Upper lobe of left lung (tissue), 6 donors: ENCODE measurements around the gene SCN10A. TPM values are rescaled to one million over a fixed set of nuclear protein-coding genes. Genes with fewer than 3 reads are reported as not detected.

ENCODE experiments used
- ATAC-seq, 2 donors: fragments of 200-7000 bp; cut with Tn5 transposase; one replicate each; pipeline ENCODE4 v1.9.1; 2022; ENCODE audit warnings: mild to moderate bottlenecking in 2 of 2, moderate library complexity in 2 of 2; ENCODE audit not compliant: low FRiP score in 2 of 2
- DNase-seq, 2 donors: peaks; one replicate each; pipeline ENCODE4 v3.0.0-alpha.2; 2019 to 2020
- H3K27ac ChIP-seq, 4 donors: fragments of 200-600 bp; sonication (generic); one replicate each; pipeline ENCODE4 v1.5.1; 2016 to 2019
- H3K27me3 ChIP-seq, 4 donors: fragments of 200-600 bp; sonication (generic); one replicate each; pipeline ENCODE4 v1.5.1; 2017 to 2019
- H3K36me3 ChIP-seq, 4 donors: fragments of 200-600 bp; sonication (generic); one replicate each; pipeline ENCODE4 v1.5.1; 2016 to 2019
- H3K4me1 ChIP-seq, 4 donors: fragments of 200-600 bp; sonication (generic); one replicate each; pipeline ENCODE4 v1.5.1; 2018 to 2019
- H3K4me3 ChIP-seq, 4 donors: fragments of 200-600 bp; sonication (generic); one replicate each; pipeline ENCODE4 v1.5.1; 2017 to 2019; ENCODE audit warnings: mild to moderate bottlenecking in 2 of 4, moderate library complexity in 1 of 4
- H3K9me3 ChIP-seq, 4 donors: fragments of 200-600 bp; sonication (generic); one replicate each; pipeline ENCODE4 v1.5.1; 2018 to 2019
- EP300 ChIP-seq, 4 donors: sonication (generic); formaldehyde crosslinking; IDR thresholded peaks; one replicate each; pipeline ENCODE4 v1.5.1; 2017; ENCODE audit warnings: antibody characterized with exemption in 4 of 4, control low read depth in 2 of 4
- POLR2A ChIP-seq, 4 donors: fragments of 450-650 bp; IDR thresholded peaks; one replicate each; pipeline ENCODE4 v1.5.1; 2016 to 2017; ENCODE audit warnings: antibody characterized with exemption in 4 of 4, mild to moderate bottlenecking in 2 of 4
- POLR2AphosphoS5 ChIP-seq, 2 donors: sonication (generic); formaldehyde crosslinking; IDR thresholded peaks; one replicate each; pipeline ENCODE4 v1.5.1; 2017; ENCODE audit warnings: antibody characterized with exemption in 2 of 2
- WGBS, 2 donors: methylation state at CpG; one replicate each; pipeline ENCODE4 v1.1.5; 2017 to 2018; 5-methylcytosine and 5-hydroxymethylcytosine counted together
- total RNA-seq, 6 donors: library from RNA; depleted of rRNA in 4 of 6; stranded (reverse); fragments of >200 nt in 4 of 6; gene quantifications; one replicate each; pipeline versions ENCODE4 v1.1.0 to v1.2.1, GENCODE V29; 2016 to 2021
- TF ChIP-seq, protein P1 (sequence below), 6 experiments: fragments of 450-650 bp in 4 of 6; fragments of 200-600 bp in 2 of 6; sonication (generic) in 2 of 6; IDR thresholded peaks; one replicate each; pipeline ENCODE4 v1.5.1; 2016 to 2019; ENCODE audit warnings: antibody characterized with exemption in 6 of 6
- donor health status: DM: no; HTN: no; CAD: no; lungs with moderate emphysema.
- donor health status: DM: no; HTN: yes; CAD: no; lungs with severe emphysema.

Gene SCN10A
- total RNA-seq, 6 donors from 2014 or later = not detected

DNA sequence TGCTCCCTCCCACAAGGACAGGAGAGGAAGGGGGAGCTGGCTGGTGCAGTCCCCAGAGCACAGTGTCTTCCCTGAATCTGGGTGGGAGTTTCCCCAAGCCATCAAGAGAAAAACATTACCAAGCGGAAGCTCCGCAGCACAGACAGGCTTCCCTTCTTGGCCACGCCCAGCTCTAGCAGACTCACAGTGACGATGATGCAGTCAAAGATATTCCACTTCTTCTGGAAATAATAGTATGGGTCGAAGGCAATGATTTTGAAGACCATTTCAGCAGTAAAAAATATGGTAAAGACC is 76.7 kb downstream of the SCN10A start:
- ATAC-seq (no peak), DNase-seq (no peak)
- WGBS, 2 donors = 60 to 65% methylated on average over 5 of the region's 5 CpGs
- Histone ChIP-seq H3K9me3 (no peaks in the 10 kb centered on the region), H3K4me1 (no peaks in the 10 kb centered on the region), H3K36me3 (no peaks in the 10 kb centered on the region), H3K27me3 (no peaks in the 10 kb centered on the region), H3K27ac (no peak overlapping the region), H3K4me3 (no peak overlapping the region)
- no peak for TF ChIP-seq EP300 (IDR thresholded peaks at IDR 0.05)
- TF ChIP-seq POLR2A (IDR thresholded peaks at IDR 0.05) = no peak
- TF ChIP-seq, protein P1, sequence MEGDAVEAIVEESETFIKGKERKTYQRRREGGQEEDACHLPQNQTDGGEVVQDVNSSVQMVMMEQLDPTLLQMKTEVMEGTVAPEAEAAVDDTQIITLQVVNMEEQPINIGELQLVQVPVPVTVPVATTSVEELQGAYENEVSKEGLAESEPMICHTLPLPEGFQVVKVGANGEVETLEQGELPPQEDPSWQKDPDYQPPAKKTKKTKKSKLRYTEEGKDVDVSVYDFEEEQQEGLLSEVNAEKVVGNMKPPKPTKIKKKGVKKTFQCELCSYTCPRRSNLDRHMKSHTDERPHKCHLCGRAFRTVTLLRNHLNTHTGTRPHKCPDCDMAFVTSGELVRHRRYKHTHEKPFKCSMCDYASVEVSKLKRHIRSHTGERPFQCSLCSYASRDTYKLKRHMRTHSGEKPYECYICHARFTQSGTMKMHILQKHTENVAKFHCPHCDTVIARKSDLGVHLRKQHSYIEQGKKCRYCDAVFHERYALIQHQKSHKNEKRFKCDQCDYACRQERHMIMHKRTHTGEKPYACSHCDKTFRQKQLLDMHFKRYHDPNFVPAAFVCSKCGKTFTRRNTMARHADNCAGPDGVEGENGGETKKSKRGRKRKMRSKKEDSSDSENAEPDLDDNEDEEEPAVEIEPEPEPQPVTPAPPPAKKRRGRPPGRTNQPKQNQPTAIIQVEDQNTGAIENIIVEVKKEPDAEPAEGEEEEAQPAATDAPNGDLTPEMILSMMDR (IDR thresholded peaks at IDR 0.05) = no peak
- no peak for TF ChIP-seq POLR2AphosphoS5 (IDR thresholded peaks at IDR 0.05)

DNA sequence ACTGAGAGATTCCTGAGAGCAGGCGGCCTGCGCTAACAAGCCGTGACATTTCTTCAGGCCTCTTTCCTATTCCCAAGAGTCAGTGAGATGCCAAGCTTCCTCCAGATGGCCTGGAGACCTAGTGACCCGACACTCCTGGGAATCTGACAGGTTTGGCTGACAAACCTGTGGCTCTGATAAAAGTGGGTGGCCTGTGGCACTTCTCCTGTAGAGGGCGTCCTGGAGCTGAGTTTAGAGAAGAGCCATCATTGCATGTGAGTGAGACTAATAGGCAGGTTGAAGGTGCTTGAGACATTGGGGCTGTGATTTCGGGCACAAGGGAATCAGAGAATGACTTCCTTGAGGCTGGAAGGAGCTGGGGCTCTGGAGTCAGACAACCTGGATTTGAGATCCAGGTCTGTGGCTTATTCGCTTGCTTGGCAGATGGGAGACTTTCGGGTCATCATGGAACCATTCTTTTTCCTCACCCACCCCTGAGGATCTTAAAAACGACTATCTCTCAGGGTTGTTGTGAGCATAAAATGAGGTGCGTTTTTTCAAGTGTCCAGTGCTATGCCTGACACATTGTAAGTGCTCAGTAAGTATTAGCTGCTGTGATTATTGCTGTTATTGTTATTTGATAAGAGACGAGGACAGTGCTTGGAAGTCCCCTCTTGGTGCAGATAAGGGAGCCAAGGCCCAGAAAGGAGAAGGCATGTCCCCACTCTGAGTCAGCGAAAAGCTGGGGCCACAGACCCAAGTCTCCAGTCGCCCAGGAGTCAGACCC is 77.2 kb downstream of the SCN10A start:
- Histone ChIP-seq H3K27me3 (no peaks in the 10 kb centered on the region), H3K36me3 (no peaks in the 10 kb centered on the region), H3K4me3 (no peak overlapping the region), H3K27ac (no peak overlapping the region), H3K9me3 (no peaks in the 10 kb centered on the region), H3K4me1 (no peaks in the 10 kb centered on the region)
- ATAC-seq (no peak), DNase-seq (no peak)
- no peak for TF ChIP-seq POLR2A (IDR thresholded peaks at IDR 0.05)
- TF ChIP-seq, protein P1 (IDR thresholded peaks at IDR 0.05) = peak in 3 of 6 experiments; percentile 12 to 19 (median 12)
- TF ChIP-seq EP300 (IDR thresholded peaks at IDR 0.05) = no peak
- no peak for TF ChIP-seq POLR2AphosphoS5 (IDR thresholded peaks at IDR 0.05)
- 55 to 57% methylated on average over 13 of the region's 13 CpGs for WGBS, 2 donors

DNA sequence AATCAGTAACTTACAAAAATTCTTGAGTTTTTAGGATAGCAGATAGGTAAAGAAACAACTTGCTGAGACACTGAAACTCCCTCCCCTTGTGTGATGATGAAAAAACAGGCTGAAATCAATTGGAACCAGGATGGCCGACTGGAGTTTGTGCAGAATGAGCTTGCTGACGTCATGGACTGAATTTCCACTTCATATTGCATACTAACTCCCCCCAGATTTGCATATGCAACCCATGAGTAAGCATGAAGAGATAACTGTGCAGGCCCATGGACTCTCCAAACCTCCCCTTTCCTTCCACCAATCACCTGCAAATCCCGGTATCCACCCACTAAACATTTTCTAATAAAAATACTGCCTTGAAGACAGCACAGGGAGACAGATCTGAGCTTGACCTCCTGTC is 84.5 kb downstream of the SCN10A start:
- Histone ChIP-seq H3K36me3 (no peaks in the 10 kb centered on the region), H3K4me1 (no peaks in the 10 kb centered on the region), H3K27me3 (no peaks in the 10 kb centered on the region), H3K27ac (no peak overlapping the region), H3K9me3 (no peaks in the 10 kb centered on the region), H3K4me3 (no peak overlapping the region)
- 56 to 83% methylated on average over 3 of the region's 3 CpGs for WGBS, 2 donors
- ATAC-seq (no peak), DNase-seq (no peak)
- TF ChIP-seq EP300 (IDR thresholded peaks at IDR 0.05) (no peak), POLR2AphosphoS5 (IDR thresholded peaks at IDR 0.05) (no peak), POLR2A (IDR thresholded peaks at IDR 0.05) (no peak)
- TF ChIP-seq, protein P1 (IDR thresholded peaks at IDR 0.05) = no peak

DNA sequence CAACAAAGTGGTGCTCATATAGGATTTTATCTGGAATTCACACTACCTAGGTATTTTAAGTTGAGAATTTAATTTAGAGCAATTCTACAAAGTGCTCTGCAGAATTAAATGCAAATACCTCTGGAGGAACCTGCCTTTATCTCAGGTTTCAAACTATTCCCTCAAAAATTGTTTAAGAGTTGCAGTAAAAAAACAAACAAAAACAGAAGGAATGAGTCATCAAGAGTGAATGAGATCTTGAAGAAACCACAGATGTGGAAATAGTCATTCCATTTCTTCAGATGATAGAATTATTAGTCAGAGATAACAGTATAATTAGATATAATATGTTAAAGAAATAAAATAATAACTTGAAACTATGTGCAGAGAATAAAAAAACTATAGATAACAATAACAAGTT is 85.7 kb downstream of the SCN10A start:
- no peaks in the 10 kb centered on the region for H3K9me3 ChIP-seq
- no peak for DNase-seq
- H3K36me3 ChIP-seq = no peaks in the 10 kb centered on the region
- H3K27ac ChIP-seq = no peak overlapping the region
- no peaks in the 10 kb centered on the region for H3K4me1 ChIP-seq
- TF ChIP-seq EP300 (IDR thresholded peaks at IDR 0.05) (no peak), POLR2AphosphoS5 (IDR thresholded peaks at IDR 0.05) (no peak), POLR2A (IDR thresholded peaks at IDR 0.05) (no peak)
- TF ChIP-seq, protein P1 (IDR thresholded peaks at IDR 0.05) = no peak
- ATAC-seq = no peak
- H3K4me3 ChIP-seq = no peak overlapping the region
- H3K27me3 ChIP-seq = no peaks in the 10 kb centered on the region

DNA sequence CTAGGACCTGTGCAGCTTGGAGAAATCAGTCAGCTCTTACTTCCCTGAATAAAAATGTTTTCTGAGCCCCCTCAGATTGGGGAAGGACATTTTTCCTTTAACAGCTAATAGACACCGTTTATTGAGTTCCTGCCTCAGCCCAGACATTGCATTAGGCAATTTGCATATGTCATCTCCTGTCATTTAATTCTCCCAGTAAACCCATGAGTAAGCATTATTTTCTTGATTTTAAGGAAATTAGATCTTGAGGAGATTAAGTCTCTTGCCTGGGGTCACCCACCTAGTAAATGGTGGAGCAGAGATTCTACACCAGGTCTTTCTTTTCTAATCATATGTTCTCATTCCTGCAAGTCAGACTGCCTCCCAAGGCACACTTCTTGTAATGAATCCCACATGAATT is 88.0 kb downstream of the SCN10A start:
- no peaks in the 10 kb centered on the region for H3K9me3 ChIP-seq
- no peaks in the 10 kb centered on the region for H3K4me1 ChIP-seq
- TF ChIP-seq EP300 (IDR thresholded peaks at IDR 0.05) (no peak), POLR2AphosphoS5 (IDR thresholded peaks at IDR 0.05) (no peak), POLR2A (IDR thresholded peaks at IDR 0.05) (no peak)
- TF ChIP-seq, protein P1 (IDR thresholded peaks at IDR 0.05) = no peak
- no peaks in the 10 kb centered on the region for H3K27me3 ChIP-seq
- H3K4me3 ChIP-seq = no peak overlapping the region
- ATAC-seq = no peak
- 25 to 26% methylated on average over 1 of the region's 1 CpG for WGBS, 2 donors
- H3K36me3 ChIP-seq = no peaks in the 10 kb centered on the region
- no peak for DNase-seq
- no peak overlapping the region for H3K27ac ChIP-seq
